ENCODE measurements around the gene STBD1.

The STBD1 gene

DNA sequence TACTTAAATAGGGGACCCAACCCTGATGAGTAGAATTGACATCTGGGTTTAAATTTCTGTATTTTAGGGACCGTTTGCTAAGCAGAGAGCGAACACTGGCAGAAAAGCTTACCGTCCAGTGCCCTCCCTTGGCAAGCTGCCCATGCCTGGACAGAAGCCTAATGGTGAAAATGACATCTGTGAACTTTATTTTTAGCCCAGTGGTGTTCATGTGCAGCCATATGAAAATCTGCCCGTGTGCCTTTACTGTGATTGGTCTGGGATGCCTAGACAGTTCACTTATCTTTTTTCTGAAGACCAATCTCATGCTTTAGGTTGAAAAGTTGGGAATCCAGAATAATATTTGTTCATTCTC lies 1.1 kb downstream of the STBD1 start:
- TF ChIP-seq, protein P1, sequence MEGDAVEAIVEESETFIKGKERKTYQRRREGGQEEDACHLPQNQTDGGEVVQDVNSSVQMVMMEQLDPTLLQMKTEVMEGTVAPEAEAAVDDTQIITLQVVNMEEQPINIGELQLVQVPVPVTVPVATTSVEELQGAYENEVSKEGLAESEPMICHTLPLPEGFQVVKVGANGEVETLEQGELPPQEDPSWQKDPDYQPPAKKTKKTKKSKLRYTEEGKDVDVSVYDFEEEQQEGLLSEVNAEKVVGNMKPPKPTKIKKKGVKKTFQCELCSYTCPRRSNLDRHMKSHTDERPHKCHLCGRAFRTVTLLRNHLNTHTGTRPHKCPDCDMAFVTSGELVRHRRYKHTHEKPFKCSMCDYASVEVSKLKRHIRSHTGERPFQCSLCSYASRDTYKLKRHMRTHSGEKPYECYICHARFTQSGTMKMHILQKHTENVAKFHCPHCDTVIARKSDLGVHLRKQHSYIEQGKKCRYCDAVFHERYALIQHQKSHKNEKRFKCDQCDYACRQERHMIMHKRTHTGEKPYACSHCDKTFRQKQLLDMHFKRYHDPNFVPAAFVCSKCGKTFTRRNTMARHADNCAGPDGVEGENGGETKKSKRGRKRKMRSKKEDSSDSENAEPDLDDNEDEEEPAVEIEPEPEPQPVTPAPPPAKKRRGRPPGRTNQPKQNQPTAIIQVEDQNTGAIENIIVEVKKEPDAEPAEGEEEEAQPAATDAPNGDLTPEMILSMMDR (IDR thresholded peaks at IDR 0.05; ENCODE audit: low read depth, low read length, missing control alignments): no peak
- no peak overlapping the region for H3K4me3 ChIP-seq (ENCODE audit: low read depth, low read length)
- DNase-seq (ENCODE audit: low read depth): no peak

DNA sequence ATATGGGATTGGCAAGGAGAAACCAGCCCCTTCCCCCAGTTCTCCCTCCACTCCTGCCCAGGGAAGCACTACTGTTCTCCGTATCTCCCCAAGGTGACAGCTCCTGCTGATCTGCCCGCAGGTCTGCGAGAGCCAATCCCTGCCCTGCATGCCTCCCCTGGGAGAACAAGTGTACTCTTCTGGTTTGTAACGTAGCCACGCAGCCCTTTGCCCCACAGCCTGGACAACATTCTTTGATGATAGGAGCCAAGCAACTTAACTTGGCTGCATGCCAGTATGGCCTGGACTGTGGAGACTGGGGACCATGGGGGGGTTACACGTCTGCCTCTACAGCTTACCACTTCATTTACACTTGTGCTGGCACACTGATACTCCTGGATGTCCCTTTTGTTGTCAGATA lies 2.0 kb downstream of the STBD1 start:
- no peak overlapping the region for H3K4me3 ChIP-seq (ENCODE audit: low read depth, low read length)
- TF ChIP-seq, protein P1 (IDR thresholded peaks at IDR 0.05; ENCODE audit: low read depth, low read length, missing control alignments): no peak
- DNase-seq (ENCODE audit: low read depth): no peak

DNA sequence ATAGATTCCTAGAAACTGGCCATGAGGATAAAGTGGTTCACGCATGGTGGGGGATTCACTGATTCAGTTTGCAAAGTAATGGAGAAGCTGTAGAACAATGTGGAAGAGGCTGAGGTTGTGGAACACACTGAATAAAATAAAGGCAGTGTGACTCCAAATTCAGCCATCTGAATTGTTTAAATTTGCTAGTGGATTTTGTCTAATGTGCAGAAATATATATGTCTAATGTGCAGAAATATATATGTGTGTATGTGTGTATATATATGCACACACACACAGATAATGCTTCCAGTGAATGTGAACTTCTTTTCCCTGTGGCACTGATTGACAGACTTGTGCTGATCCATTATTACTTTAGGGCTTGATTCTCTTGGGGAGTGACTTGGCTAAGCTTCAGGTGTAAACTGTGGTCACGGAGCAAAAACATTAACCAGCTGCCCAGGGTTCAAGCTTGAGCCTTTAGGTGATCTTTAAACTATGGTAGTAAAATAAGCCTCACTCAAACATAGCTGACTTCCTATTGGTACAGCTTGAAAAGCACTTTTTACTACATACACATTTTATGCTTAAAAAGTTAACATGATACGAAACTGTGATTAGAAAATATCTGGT lies 3.5 kb downstream of the STBD1 start:
- no peak overlapping the region for H3K4me3 ChIP-seq (ENCODE audit: low read depth, low read length)
- TF ChIP-seq, protein P1 (IDR thresholded peaks at IDR 0.05; ENCODE audit: low read depth, low read length, missing control alignments): no peak

DNA sequence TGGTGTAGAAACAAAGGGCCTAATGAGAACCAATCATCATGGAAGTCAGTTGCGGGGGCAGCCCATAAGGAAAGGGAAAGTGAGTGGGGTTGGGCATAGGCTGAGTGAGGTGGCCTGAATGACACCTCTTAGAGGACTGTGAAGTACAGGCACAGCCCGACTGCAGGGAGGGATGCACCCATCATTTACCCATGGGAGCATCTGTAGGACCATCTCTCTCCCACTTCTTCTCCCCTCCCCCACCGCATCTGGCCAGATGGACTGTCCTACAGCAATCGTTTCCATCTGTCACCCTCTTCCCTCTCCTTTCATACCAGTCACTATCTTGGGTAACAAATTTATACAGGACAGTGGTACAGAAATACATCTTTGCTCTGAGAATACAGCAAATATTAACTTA lies 4.2 kb downstream of the STBD1 start:
- no peak for DNase-seq (ENCODE audit: low read depth)
- TF ChIP-seq, protein P1 (IDR thresholded peaks at IDR 0.05; ENCODE audit: low read depth, low read length, missing control alignments): no peak

More for the DNA sequence above, 3.5 kb downstream of the STBD1 start:
- no peak for DNase-seq (ENCODE audit: low read depth)

DNA sequence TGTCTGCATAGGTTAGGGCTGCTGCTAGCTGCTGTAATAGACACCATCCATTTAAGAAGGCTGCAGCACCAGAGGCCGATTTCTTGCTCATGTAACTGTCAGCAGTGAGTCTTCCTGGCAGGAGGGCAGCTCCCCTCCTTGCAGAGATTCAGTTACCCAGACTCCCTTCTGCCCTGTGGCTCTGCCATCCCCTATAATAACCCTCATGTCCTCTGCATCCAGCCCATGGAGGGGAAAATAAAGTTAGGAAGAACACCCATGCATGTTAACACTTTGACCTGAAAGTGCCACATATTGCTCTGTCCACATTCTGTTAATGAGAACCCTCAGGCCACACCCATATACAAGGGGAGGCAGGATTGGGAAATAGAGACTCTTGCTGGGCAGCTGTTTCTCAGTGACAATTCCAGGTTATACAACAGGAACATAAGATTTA lies 5.4 kb downstream of the STBD1 start:
- H3K4me3 ChIP-seq (ENCODE audit: low read depth, low read length): no peak overlapping the region
- TF ChIP-seq, protein P1 (IDR thresholded peaks at IDR 0.05; ENCODE audit: low read depth, low read length, missing control alignments): no peak
- no peak for DNase-seq (ENCODE audit: low read depth)

More for the DNA sequence above, 4.2 kb downstream of the STBD1 start:
- no peak overlapping the region for H3K4me3 ChIP-seq (ENCODE audit: low read depth, low read length)

DNA sequence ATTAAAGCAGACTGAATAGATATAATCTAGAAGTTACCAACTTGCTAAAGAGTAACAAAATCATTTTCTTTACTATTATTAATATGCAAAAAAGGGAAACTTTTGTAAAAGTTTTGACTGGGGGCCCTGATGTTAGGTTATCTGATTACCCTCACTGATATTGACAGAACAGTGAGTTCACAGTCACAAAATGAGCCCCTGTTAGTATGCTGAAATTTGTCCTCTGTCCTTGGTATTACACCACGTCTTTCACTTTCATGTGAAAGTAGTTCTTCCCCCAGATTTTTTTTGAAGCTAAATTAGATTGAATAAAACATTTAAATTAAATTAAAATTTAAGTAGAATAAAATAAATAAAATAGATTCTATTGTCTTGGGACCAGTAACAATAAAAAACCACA lies 5.9 kb downstream of the STBD1 start:
- no peak overlapping the region for H3K4me3 ChIP-seq (ENCODE audit: low read depth, low read length)
- TF ChIP-seq, protein P1 (IDR thresholded peaks at IDR 0.05; ENCODE audit: low read depth, low read length, missing control alignments): no peak
- no peak for DNase-seq (ENCODE audit: low read depth)

DNA sequence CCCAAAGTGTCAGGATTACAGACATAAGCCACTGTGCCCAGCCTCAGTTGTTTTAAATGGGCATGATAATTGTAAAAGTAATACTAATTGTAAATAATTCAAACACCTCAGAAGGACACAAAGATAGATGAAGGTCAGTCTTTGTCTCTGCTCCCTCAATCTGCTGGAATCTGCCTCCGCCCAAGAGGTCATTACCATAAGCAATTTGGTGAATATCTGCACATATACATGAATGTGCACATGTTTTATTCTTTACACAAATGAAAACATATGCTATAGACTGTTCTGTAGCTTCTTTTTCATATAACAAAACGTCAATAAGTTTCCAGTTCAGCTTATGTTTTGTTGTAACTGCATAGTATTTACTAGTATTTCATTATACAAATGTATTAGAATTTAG lies 7.0 kb downstream of the STBD1 start:
- H3K4me3 ChIP-seq (ENCODE audit: low read depth, low read length): no peak overlapping the region
- no peak for DNase-seq (ENCODE audit: low read depth)
- TF ChIP-seq, protein P1 (IDR thresholded peaks at IDR 0.05; ENCODE audit: low read depth, low read length, missing control alignments): no peak
